Astrocyte (in vitro differentiated cells and primary cell): ENCODE measurements around the gene PLCL2. TPM values are rescaled to one million over a fixed set of nuclear protein-coding genes. Genes with fewer than 3 reads are reported as not detected.
A peak's percentile ranks its signal among the peaks of the same experiment; 100 is the strongest.

Source experiments
- DNase-seq: peaks from one replicate; pipeline ENCODE4 v3.0.0-alpha.2; 2010; ENCODE audit warnings: low read depth
- FAIRE-seq: peaks from 2 replicates; lab custom pipeline; 2011; peaks lifted over from hg19 to GRCh38; lab: Jason Lieb, UNC
- H2AFZ ChIP-seq: 2 replicates; pipeline ENCODE4 v1.6.0; 2012; ENCODE audit warnings: low read depth, low read length, inconsistent platforms
- H3K27ac ChIP-seq: 2 replicates; pipeline ENCODE4 v1.5.1; 2011; ENCODE audit warnings: low read depth, low read length, inconsistent platforms
- H3K27me3 ChIP-seq: 2 replicates; pipeline ENCODE4 v1.6.0; 2011; ENCODE audit warnings: low read length, inconsistent platforms; ENCODE audit not compliant: insufficient read depth
- H3K36me3 ChIP-seq: 2 replicates; pipeline ENCODE4 v1.5.1; 2011; ENCODE audit warnings: low read length, inconsistent platforms; ENCODE audit not compliant: insufficient read depth
- H3K4me1 ChIP-seq: 2 replicates; pipeline ENCODE4 v1.5.1; 2011; ENCODE audit warnings: low read length, inconsistent platforms; ENCODE audit not compliant: insufficient read depth
- H3K4me2 ChIP-seq: 2 replicates; pipeline ENCODE4 v1.6.0; 2012; ENCODE audit warnings: low read length, inconsistent platforms
- H3K4me3 ChIP-seq: 2 replicates; pipeline ENCODE4 v1.5.1; 2011; ENCODE audit warnings: low read depth, mild to moderate bottlenecking, low read length, inconsistent platforms; ENCODE audit not compliant: insufficient read depth
- H3K79me2 ChIP-seq: 2 replicates; pipeline ENCODE4 v1.6.0; 2012; ENCODE audit warnings: mild to moderate bottlenecking, low read length, inconsistent platforms; ENCODE audit not compliant: insufficient read depth
- H3K9ac ChIP-seq: 2 replicates; pipeline ENCODE4 v1.6.0; 2012; ENCODE audit warnings: mild to moderate bottlenecking, low read length, inconsistent platforms
- H3K9me3 ChIP-seq: 2 replicates; pipeline ENCODE4 v1.5.1; 2012; ENCODE audit warnings: low read depth, mild to moderate bottlenecking, low read length, inconsistent platforms; ENCODE audit not compliant: insufficient read depth
- H4K20me1 ChIP-seq: 2 replicates; pipeline ENCODE4 v1.6.0; 2012; ENCODE audit warnings: low read length, inconsistent platforms; ENCODE audit not compliant: insufficient read depth
- H3K27ac Mint-ChIP-seq: one replicate; pipeline ENCODE4 v1.8.0; 2021; ENCODE audit warnings: mild to moderate bottlenecking, mixed read lengths; ENCODE audit not compliant: unreplicated experiment
- H3K27me3 Mint-ChIP-seq: one replicate; pipeline ENCODE4 v1.8.0; 2021; ENCODE audit warnings: low read depth, mixed read lengths; ENCODE audit not compliant: unreplicated experiment
- H3K36me3 Mint-ChIP-seq: one replicate; pipeline ENCODE4 v1.8.0; 2021; ENCODE audit warnings: low read depth, mixed read lengths; ENCODE audit not compliant: unreplicated experiment
- H3K4me1 Mint-ChIP-seq: one replicate; pipeline ENCODE4 v1.8.0; 2021; ENCODE audit warnings: low read depth, mixed read lengths; ENCODE audit not compliant: unreplicated experiment
- H3K4me3 Mint-ChIP-seq: one replicate; pipeline ENCODE4 v1.8.0; 2021; ENCODE audit warnings: mild to moderate bottlenecking, moderate library complexity, mixed read lengths; ENCODE audit not compliant: unreplicated experiment
- H3K9me3 Mint-ChIP-seq: one replicate; pipeline ENCODE4 v1.8.0; 2021; ENCODE audit warnings: mild to moderate bottlenecking, mixed read lengths; ENCODE audit not compliant: unreplicated experiment
- CTCF ChIP-seq: IDR thresholded peaks from 2 replicates; pipeline ENCODE4 v1.5.1; 2011; ENCODE audit warnings: low read depth, mild to moderate bottlenecking, inconsistent platforms, low read length, moderate library complexity; ENCODE audit not compliant: insufficient read depth
- EZH2 ChIP-seq: IDR thresholded peaks from 2 replicates; pipeline ENCODE4 v1.6.1; 2012; ENCODE audit warnings: mild to moderate bottlenecking, low read length, inconsistent platforms; ENCODE audit not compliant: insufficient read depth
- total RNA-seq: library from RNA; stranded (reverse); gene quantifications from 2 replicates; pipeline ENCODE4 v1.2.1, GENCODE V29; 2021

PLCL2 gene
- total RNA-seq, 1 donor from 2014 or later: 3.9 TPM

- Mint-ChIP-seq H3K27me3 (no peaks in the 10 kb centered on the region), H3K4me1 (peaks cover 7% of the 10 kb centered on the region), H3K27ac (no peak overlapping the region), H3K36me3 (peaks cover 1% of the 10 kb centered on the region), H3K9me3 (no peaks in the 10 kb centered on the region), H3K4me3 (no peak overlapping the region)
- H2AFZ ChIP-seq: no peak overlapping the region
- no peaks in the 10 kb centered on the region for H3K27me3 ChIP-seq
- H3K4me1 ChIP-seq: no peaks in the 10 kb centered on the region
- no peak for TF ChIP-seq EZH2
- TF ChIP-seq CTCF: no peak
- no peaks in the 10 kb centered on the region for H3K36me3 ChIP-seq
- H3K9me3 ChIP-seq: no peaks in the 10 kb centered on the region
- H3K4me3 ChIP-seq: no peak overlapping the region
- FAIRE-seq (no peak), DNase-seq (peak; percentile 8)
- H3K4me2 ChIP-seq: no peak overlapping the region
- no peaks in the 10 kb centered on the region for H4K20me1 ChIP-seq
- H3K79me2 ChIP-seq: no peaks in the 10 kb centered on the region
- no peak overlapping the region for H3K27ac ChIP-seq
- no peak overlapping the region for H3K9ac ChIP-seq
These were observed 138.4 kb downstream of the PLCL2 start for GRCh38 chr3:17023006-17023664.

- H3K4me3 Mint-ChIP-seq: no peak overlapping the region
- no peaks in the 10 kb centered on the region for H3K9me3 Mint-ChIP-seq
- no peak overlapping the region for H2AFZ ChIP-seq
- H3K4me1 ChIP-seq: no peaks in the 10 kb centered on the region
- DNase-seq (no peak), FAIRE-seq (no peak)
- H3K36me3 Mint-ChIP-seq: peaks cover 1% of the 10 kb centered on the region
- no peak overlapping the region for H3K4me2 ChIP-seq
- H3K9me3 ChIP-seq: no peaks in the 10 kb centered on the region
- TF ChIP-seq EZH2 (no peak), CTCF (no peak)
- H3K27me3 Mint-ChIP-seq: no peaks in the 10 kb centered on the region
- no peak overlapping the region for H3K27ac Mint-ChIP-seq
- H3K27ac ChIP-seq: no peak overlapping the region
- H3K27me3 ChIP-seq: no peaks in the 10 kb centered on the region
- no peak overlapping the region for H3K9ac ChIP-seq
- peaks cover 7% of the 10 kb centered on the region for H3K4me1 Mint-ChIP-seq
- H4K20me1 ChIP-seq: no peaks in the 10 kb centered on the region
- H3K36me3 ChIP-seq: no peaks in the 10 kb centered on the region
- H3K4me3 ChIP-seq: no peak overlapping the region
- no peaks in the 10 kb centered on the region for H3K79me2 ChIP-seq
These were observed 140.9 kb downstream of the PLCL2 start for GRCh38 chr3:17025594-17026139.

- H3K36me3 ChIP-seq: no peaks in the 10 kb centered on the region
- H3K27ac ChIP-seq: no peak overlapping the region
- Mint-ChIP-seq H3K36me3 (peaks cover 1% of the 10 kb centered on the region), H3K4me1 (peaks cover 7% of the 10 kb centered on the region), H3K4me3 (no peak overlapping the region), H3K27me3 (no peaks in the 10 kb centered on the region), H3K9me3 (no peaks in the 10 kb centered on the region), H3K27ac (no peak overlapping the region)
- H3K27me3 ChIP-seq: no peaks in the 10 kb centered on the region
- H3K9me3 ChIP-seq: no peaks in the 10 kb centered on the region
- DNase-seq (no peak), FAIRE-seq (no peak)
- no peaks in the 10 kb centered on the region for H4K20me1 ChIP-seq
- no peak overlapping the region for H3K4me2 ChIP-seq
- no peak overlapping the region for H3K9ac ChIP-seq
- no peaks in the 10 kb centered on the region for H3K79me2 ChIP-seq
- no peak for TF ChIP-seq CTCF
- no peak for TF ChIP-seq EZH2
- H3K4me1 ChIP-seq: no peaks in the 10 kb centered on the region
- no peak overlapping the region for H3K4me3 ChIP-seq
- H2AFZ ChIP-seq: no peak overlapping the region
These were observed 142.6 kb downstream of the PLCL2 start for GRCh38 chr3:17027318-17027717.
